MM.1S (cell line): ENCODE results near the gene CPXM1.

Source experiments
- EZH2 ChIP-seq: fragments of 300-600 bp; sonication (generic); optimal IDR thresholded peaks from 2 replicates; pipeline ENCODE3; 2017; ENCODE audit warnings: low read depth, mild to moderate bottlenecking, antibody characterized with exemption, low read length, mixed read lengths
- EZH2phosphoT487 ChIP-seq: fragments of 300-600 bp; sonication (generic); IDR thresholded peaks from 2 replicates; pipeline ENCODE4 v1.6.1; 2018; ENCODE audit warnings: antibody characterized with exemption, low read length
- TF ChIP-seq, protein P1 (sequence below): fragments of 300-600 bp; sonication (generic); IDR thresholded peaks from 2 replicates; pipeline ENCODE4 v1.5.1; 2016; ENCODE audit warnings: antibody characterized with exemption, low read length, mixed read lengths

DNA sequence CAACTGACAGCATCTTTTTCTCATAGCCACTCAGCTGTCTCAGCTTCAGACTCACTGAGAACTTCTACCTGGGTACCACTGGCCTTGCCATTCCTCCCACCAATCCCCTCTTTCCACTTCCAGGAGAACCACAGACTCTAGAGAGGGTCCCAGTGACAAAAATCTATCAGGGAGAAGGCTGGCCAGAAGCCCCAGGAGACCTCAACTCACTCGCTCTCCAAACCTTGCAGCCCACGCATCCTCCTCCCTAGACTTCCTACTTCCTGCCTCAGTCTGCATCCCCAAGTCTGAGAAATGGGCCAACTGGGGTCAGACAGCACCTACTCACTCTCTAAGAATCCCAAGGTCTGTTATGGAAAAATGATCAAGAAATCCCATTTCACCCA is 16.9 kb upstream of the CPXM1 start:
- TF ChIP-seq, protein P1, sequence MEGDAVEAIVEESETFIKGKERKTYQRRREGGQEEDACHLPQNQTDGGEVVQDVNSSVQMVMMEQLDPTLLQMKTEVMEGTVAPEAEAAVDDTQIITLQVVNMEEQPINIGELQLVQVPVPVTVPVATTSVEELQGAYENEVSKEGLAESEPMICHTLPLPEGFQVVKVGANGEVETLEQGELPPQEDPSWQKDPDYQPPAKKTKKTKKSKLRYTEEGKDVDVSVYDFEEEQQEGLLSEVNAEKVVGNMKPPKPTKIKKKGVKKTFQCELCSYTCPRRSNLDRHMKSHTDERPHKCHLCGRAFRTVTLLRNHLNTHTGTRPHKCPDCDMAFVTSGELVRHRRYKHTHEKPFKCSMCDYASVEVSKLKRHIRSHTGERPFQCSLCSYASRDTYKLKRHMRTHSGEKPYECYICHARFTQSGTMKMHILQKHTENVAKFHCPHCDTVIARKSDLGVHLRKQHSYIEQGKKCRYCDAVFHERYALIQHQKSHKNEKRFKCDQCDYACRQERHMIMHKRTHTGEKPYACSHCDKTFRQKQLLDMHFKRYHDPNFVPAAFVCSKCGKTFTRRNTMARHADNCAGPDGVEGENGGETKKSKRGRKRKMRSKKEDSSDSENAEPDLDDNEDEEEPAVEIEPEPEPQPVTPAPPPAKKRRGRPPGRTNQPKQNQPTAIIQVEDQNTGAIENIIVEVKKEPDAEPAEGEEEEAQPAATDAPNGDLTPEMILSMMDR, result no peak
- TF ChIP-seq EZH2 (no peak), EZH2phosphoT487 (no peak)
